Cardiac muscle cell (in vitro differentiated cells and primary cell): ENCODE data around the gene WDR48. TPM values are rescaled to one million over a fixed set of nuclear protein-coding genes. Genes with fewer than 3 reads are reported as not detected.

Experiments used
- DNase-seq, 2 donors: peaks; one replicate each; pipeline versions ENCODE4 v3.0.0 to v3.0.0-alpha.2; 2010 to 2017; ENCODE audit warnings: low read depth in 1 of 2, low spot score in 1 of 2
- H3K27ac ChIP-seq: fragments of 200-600 bp; sonication (generic); 2 replicates; pipeline ENCODE4 v1.5.1; 2016
- H3K27me3 ChIP-seq: fragments of 200-600 bp; sonication (generic); 2 replicates; pipeline ENCODE4 v1.6.0; 2016; ENCODE audit warnings: control low read depth
- H3K36me3 ChIP-seq: fragments of 200-600 bp; sonication (generic); 2 replicates; pipeline ENCODE4 v1.5.1; 2016; ENCODE audit warnings: control low read depth
- H3K4me1 ChIP-seq: fragments of 200-600 bp; sonication (generic); 2 replicates; pipeline ENCODE4 v1.8.1; 2017; ENCODE audit warnings: low read depth, mild to moderate bottlenecking, mixed run types
- H3K4me3 ChIP-seq: fragments of 200-600 bp; sonication (generic); 2 replicates; pipeline ENCODE4 v1.5.1; 2016; ENCODE audit warnings: mild to moderate bottlenecking
- H3K9me3 ChIP-seq: fragments of 200-600 bp; sonication (generic); 2 replicates; pipeline ENCODE4 v1.5.1; 2017; ENCODE audit warnings: low read depth, mild to moderate bottlenecking, control low read depth
- polyA plus RNA-seq: library from polyadenylated mRNA; unstranded; fragments of >200 nt; fragmentation: Nextera tagmentation; extraction: Ambion mirVana; gene quantifications from 2 replicates; pipeline ENCODE4 v1.2.1, GENCODE V29; 2016
- total RNA-seq: library from RNA; depleted of rRNA; stranded (reverse); fragments of >200 nt; gene quantifications from 2 replicates; pipeline ENCODE4 v1.2.3, GENCODE V29; 2016
- TF ChIP-seq, protein P1 (sequence below): IDR thresholded peaks from 2 replicates; pipeline ENCODE4 v1.5.1; 2012; ENCODE audit warnings: low read depth, mild to moderate bottlenecking, low read length

The WDR48 gene
- total and polyA plus RNA-seq, 2 experiments from 2014 or later, result 31.5 to 43.2 TPM

DNA sequence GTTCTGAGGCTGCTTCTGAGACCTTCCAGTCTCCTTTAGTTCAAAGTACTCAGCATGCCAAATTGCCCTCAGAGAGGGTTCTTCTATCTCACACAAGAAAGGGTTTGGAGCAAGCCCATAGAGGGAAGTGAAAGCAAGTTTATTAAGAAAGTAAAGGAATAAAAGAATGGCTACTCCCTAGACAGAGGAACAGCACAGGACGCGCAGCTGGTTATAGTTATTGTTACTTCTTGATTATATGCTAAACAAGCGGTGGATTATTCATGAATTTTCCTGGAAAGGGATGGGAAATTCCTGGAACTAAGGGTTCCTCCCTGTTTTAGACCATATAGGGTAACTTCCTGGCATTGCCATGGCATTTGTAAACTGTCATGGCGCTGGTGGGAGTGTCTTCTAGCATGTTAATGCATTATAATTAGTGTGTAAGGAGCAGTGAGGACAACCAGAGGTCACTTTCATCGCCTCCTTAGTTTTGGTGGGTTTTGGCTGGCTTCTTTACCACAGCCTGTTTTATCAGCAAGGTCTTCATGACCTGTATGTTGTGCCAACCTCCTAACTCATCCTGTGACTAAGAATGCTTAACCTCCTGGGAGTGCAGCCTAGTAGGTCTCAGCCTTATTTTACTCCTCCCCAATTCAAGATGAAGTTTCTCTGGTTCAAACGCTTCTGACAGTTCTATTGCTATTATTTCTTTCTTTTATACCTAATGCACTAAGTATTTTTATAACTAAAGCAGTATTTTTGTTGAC is 26.4 kb upstream of the WDR48 start:
- H3K9me3 ChIP-seq, result no peaks in the 10 kb centered on the region
- DNase-seq, result peak in 1 of 2 donors; percentile 12
- no peaks in the 10 kb centered on the region for H3K4me1 ChIP-seq
- no peaks in the 10 kb centered on the region for H3K36me3 ChIP-seq
- H3K4me3 ChIP-seq, result no peak overlapping the region
- TF ChIP-seq, protein P1, sequence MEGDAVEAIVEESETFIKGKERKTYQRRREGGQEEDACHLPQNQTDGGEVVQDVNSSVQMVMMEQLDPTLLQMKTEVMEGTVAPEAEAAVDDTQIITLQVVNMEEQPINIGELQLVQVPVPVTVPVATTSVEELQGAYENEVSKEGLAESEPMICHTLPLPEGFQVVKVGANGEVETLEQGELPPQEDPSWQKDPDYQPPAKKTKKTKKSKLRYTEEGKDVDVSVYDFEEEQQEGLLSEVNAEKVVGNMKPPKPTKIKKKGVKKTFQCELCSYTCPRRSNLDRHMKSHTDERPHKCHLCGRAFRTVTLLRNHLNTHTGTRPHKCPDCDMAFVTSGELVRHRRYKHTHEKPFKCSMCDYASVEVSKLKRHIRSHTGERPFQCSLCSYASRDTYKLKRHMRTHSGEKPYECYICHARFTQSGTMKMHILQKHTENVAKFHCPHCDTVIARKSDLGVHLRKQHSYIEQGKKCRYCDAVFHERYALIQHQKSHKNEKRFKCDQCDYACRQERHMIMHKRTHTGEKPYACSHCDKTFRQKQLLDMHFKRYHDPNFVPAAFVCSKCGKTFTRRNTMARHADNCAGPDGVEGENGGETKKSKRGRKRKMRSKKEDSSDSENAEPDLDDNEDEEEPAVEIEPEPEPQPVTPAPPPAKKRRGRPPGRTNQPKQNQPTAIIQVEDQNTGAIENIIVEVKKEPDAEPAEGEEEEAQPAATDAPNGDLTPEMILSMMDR, result no peak
- H3K27ac ChIP-seq, result no peak overlapping the region
- H3K27me3 ChIP-seq, result no peaks in the 10 kb centered on the region

GRCh38 chr3:39028546-39028945 is 23.3 kb upstream of the WDR48 start:
- no peaks in the 10 kb centered on the region for H3K9me3 ChIP-seq
- no peak overlapping the region for H3K4me3 ChIP-seq
- H3K27me3 ChIP-seq, result no peaks in the 10 kb centered on the region
- H3K27ac ChIP-seq, result no peak overlapping the region
- DNase-seq, result peak in 1 of 2 donors; percentile 22
- TF ChIP-seq, protein P1, result no peak
- H3K4me1 ChIP-seq, result no peaks in the 10 kb centered on the region
- H3K36me3 ChIP-seq, result no peaks in the 10 kb centered on the region

GRCh38 chr3:39029556-39029955 is 22.3 kb upstream of the WDR48 start:
- Histone ChIP-seq H3K27me3 (no peaks in the 10 kb centered on the region), H3K4me1 (no peaks in the 10 kb centered on the region), H3K9me3 (no peaks in the 10 kb centered on the region), H3K36me3 (no peaks in the 10 kb centered on the region), H3K27ac (no peak overlapping the region), H3K4me3 (no peak overlapping the region)
- TF ChIP-seq, protein P1, result no peak
- no peak for DNase-seq

DNA sequence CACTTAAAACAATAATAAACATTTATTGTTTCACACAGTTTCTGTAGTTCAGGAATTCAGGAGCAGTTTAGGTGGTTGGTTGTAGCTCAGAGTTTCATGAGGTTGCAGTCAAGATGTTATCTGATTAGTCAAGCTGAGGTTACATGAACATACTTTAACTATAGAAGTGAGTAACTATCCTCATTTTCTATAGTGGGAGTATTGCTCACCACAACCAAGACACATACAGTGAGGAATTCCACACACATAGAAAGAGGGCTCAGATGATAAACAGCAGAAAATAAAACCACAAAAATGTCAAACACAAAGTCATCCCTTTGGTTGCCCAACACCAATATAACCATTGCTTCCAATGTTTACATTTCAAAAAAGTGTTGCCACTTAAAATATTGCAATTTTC is 13.7 kb upstream of the WDR48 start:
- Histone ChIP-seq H3K27me3 (no peaks in the 10 kb centered on the region), H3K27ac (no peak overlapping the region), H3K36me3 (no peaks in the 10 kb centered on the region), H3K4me3 (no peak overlapping the region), H3K4me1 (no peaks in the 10 kb centered on the region), H3K9me3 (no peaks in the 10 kb centered on the region)
- TF ChIP-seq, protein P1, result no peak
- DNase-seq, result peak in 1 of 2 donors; percentile 72

DNA sequence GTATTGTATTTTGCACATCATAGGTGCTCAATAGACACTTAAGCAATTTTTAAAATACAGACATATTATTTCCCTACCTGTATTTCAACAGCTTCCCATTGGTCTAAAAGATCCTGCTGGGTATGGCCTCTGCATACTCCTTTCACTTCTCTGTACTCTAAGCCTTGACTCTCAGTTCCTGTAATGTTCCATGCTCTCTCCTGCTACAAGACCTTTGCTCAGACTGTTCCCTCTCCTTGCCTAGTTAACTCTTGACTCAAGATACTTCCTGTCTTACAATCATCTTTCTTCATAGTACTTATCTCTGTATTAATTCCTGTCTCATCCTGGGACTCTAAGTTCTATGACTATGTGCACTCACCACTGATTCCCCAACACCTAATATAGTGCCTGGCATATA is 1.8 kb upstream of the WDR48 start:
- Histone ChIP-seq H3K27me3 (no peaks in the 10 kb centered on the region), H3K27ac (no peak overlapping the region), H3K9me3 (no peaks in the 10 kb centered on the region), H3K36me3 (no peaks in the 10 kb centered on the region), H3K4me3 (no peak overlapping the region), H3K4me1 (peaks cover 5% of the 10 kb centered on the region)
- TF ChIP-seq, protein P1, result no peak
- DNase-seq, result no peak
